HG03135 (cell line): Measurements from ENCODE around the gene SAA1.
A peak's percentile ranks its signal among the peaks of the same experiment; 100 is the strongest.
"Not testable (repeated sequence)": the region's sequence is repeated elsewhere in the genome, so short reads cannot be mapped to it uniquely, and the experiment has no call there.

Source experiments
- ATAC-seq: cut with Tn5 transposase; IDR thresholded peaks from one replicate; pipeline ENCODE4 v1.9.1; 2021; ENCODE audit warnings: mild to moderate bottlenecking, moderate library complexity; ENCODE audit not compliant: unreplicated experiment

Gene SAA1

GRCh38 chr11:18254781-18255361, 11.2 kb upstream of the SAA1 start:
- no peak for ATAC-seq

GRCh38 chr11:18259259-18259658, 6.8 kb upstream of the SAA1 start:
- ATAC-seq = no peak

- no peak for ATAC-seq
These were observed 4.3 kb upstream of the SAA1 start for GRCh38 chr11:18261721-18262120.

- ATAC-seq = not testable (repeated sequence)
These were observed 3.2 kb upstream of the SAA1 start for GRCh38 chr11:18262681-18263350.

GRCh38 chr11:18264035-18264434, 2.0 kb upstream of the SAA1 start:
- ATAC-seq = no peak

GRCh38 chr11:18264677-18265555, 1.1 kb upstream of the SAA1 start:
- ATAC-seq = no peak

GRCh38 chr11:18267335-18268133, 1.5 kb downstream of the SAA1 start:
- ATAC-seq = peak; percentile 70

GRCh38 chr11:18269252-18269651, 3.2 kb downstream of the SAA1 start:
- not testable (repeated sequence) for ATAC-seq

- ATAC-seq = no peak
These were observed 4.0 kb downstream of the SAA1 start for GRCh38 chr11:18270102-18270501.

GRCh38 chr11:18271206-18271605, 5.1 kb downstream of the SAA1 start:
- no peak for ATAC-seq

GRCh38 chr11:18277565-18278271, 11.7 kb downstream of the SAA1 start:
- ATAC-seq = no peak

- ATAC-seq = peak; percentile 89
These were observed 14.5 kb downstream of the SAA1 start for GRCh38 chr11:18280438-18281045.

GRCh38 chr11:18282626-18283025, 16.6 kb downstream of the SAA1 start:
- ATAC-seq = no peak

GRCh38 chr11:18285841-18286240, 19.8 kb downstream of the SAA1 start:
- ATAC-seq = no peak

- ATAC-seq = no peak
These were observed 22.8 kb downstream of the SAA1 start for GRCh38 chr11:18288911-18289310.

GRCh38 chr11:18294862-18295261, 28.8 kb downstream of the SAA1 start:
- ATAC-seq = no peak

- ATAC-seq = no peak
These were observed 29.3 kb downstream of the SAA1 start for GRCh38 chr11:18295316-18295715.

- ATAC-seq = no peak
These were observed 33.7 kb downstream of the SAA1 start for GRCh38 chr11:18299721-18300120.

GRCh38 chr11:18304745-18305144, 38.7 kb downstream of the SAA1 start:
- no peak for ATAC-seq
